Measurements from ENCODE around the gene CERK.

GRCh38 chr22:46701262-46701661, 36.8 kb downstream of the CERK start:
- no peak for TF ChIP-seq CTCF (IDR thresholded peaks at IDR 0.05)
- TF ChIP-seq POLR2A (IDR thresholded peaks at IDR 0.05) = no peak
